Testis (tissue), 2 donors: Measurements from ENCODE around the gene UGT1A8.

Experiments used
- CTCF ChIP-seq, 3 experiments: fragments of 450-650 bp in 2 of 3; fragments of 200-600 bp in 1 of 3; sonication (generic) in 1 of 3; IDR thresholded peaks; one replicate each; pipeline ENCODE4 v1.5.1; 2016 to 2019; ENCODE audit warnings: antibody characterized with exemption in 3 of 3, mild to moderate bottlenecking in 2 of 3, moderate library complexity in 1 of 3
- POLR2A ChIP-seq: fragments of 450-650 bp; IDR thresholded peaks from one replicate; pipeline ENCODE4 v1.6.1; 2017; ENCODE audit warnings: antibody characterized with exemption, mild to moderate bottlenecking, moderate library complexity

DNA sequence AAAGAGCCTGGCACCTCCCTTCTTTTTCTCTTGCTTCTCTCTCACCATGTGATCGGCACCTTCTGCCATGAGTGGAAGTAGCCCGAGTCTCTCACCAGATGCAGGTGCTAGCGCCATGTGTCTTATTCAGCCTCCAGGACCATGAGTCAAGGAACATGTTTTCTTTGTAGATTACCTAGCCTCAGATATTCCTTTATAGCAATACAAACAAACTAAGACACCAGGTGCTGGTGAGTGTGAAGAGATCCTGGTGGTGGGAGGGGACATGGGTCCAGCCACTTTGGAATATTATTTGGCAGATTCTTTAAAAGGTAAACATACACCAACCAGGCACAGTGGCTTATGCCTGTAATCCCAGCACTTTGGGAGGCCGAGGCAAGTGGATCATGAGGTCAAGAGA lies 45.0 kb upstream of the UGT1A8 start:
- TF ChIP-seq CTCF (IDR thresholded peaks at IDR 0.05) = no peak
- no peak for TF ChIP-seq POLR2A
